ENCODE data around the gene CSMD2.

DNA sequence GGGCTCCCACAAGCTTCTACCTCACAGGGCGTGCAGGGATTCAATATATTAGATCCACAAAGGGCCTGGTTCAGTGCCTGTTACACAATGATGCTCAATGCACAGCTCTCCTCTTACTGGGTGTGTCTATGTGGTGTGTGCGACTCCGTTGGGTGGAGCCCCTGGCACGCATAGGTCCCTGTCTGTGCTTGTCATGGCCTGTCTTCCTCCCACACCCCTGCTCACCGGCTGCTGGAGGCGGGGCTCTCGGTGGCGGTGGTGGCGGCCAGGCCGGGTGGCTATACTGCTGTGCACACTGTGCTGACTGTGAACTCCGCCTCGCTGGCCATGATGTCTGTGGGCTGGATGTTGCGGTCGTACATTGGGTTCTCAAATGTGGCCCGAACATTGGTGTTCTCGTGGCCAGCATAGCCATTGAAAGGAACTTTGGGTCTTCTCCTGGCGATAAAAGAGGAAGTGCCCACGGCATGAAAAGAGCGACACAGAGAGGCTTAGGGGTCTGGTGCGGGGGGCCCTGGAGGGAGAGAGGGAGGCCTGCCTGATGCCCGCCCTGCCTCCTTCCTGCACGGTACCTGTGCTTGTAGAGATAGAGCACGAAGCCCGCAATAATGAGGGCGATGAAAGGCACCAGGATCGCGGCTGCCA is 645.7 kb downstream of the CSMD2 start:
- TF ChIP-seq CTCF (IDR thresholded peaks at IDR 0.05) (no peak), POLR2A (IDR thresholded peaks at IDR 0.05) (no peak)
